ENCODE results near the gene ANKRD33.

- TF ChIP-seq CTCF (conservative IDR thresholded peaks at IDR 0.05; ENCODE audit: low read length) (no peak), EZH2phosphoT487 (IDR thresholded peaks at IDR 0.05; ENCODE audit: borderline replicate concordance, low read depth, low read length) (no peak)
These were observed 7.7 kb downstream of the ANKRD33 start for GRCh38 chr12:51895378-51896135.
